Retinal pigment epithelial cell (primary cell): ENCODE results near the gene PEX13.
"Not testable (repeated sequence)": the region's sequence is repeated elsewhere in the genome, so short reads cannot be mapped to it uniquely, and the experiment has no call there.

ENCODE experiments used
- DNase-seq: peaks from one replicate; pipeline ENCODE4 v3.0.0-alpha.2; 2010; ENCODE audit warnings: low read depth
- H3K4me3 ChIP-seq: 2 replicates; pipeline ENCODE4 v1.5.1; 2011; ENCODE audit warnings: mild to moderate bottlenecking, low read length, control low read depth, moderate library complexity
- TF ChIP-seq, protein P1 (sequence below): conservative IDR thresholded peaks from 2 replicates; pipeline ENCODE4 v1.5.1; 2011; ENCODE audit warnings: low read depth, low read length, control low read depth, inconsistent platforms

Gene PEX13

GRCh38 chr2:60977562-60977895 lies 40.0 kb upstream of the PEX13 start:
- no peak for DNase-seq
- H3K4me3 ChIP-seq = no peak overlapping the region
- TF ChIP-seq, protein P1, sequence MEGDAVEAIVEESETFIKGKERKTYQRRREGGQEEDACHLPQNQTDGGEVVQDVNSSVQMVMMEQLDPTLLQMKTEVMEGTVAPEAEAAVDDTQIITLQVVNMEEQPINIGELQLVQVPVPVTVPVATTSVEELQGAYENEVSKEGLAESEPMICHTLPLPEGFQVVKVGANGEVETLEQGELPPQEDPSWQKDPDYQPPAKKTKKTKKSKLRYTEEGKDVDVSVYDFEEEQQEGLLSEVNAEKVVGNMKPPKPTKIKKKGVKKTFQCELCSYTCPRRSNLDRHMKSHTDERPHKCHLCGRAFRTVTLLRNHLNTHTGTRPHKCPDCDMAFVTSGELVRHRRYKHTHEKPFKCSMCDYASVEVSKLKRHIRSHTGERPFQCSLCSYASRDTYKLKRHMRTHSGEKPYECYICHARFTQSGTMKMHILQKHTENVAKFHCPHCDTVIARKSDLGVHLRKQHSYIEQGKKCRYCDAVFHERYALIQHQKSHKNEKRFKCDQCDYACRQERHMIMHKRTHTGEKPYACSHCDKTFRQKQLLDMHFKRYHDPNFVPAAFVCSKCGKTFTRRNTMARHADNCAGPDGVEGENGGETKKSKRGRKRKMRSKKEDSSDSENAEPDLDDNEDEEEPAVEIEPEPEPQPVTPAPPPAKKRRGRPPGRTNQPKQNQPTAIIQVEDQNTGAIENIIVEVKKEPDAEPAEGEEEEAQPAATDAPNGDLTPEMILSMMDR = no peak

DNA sequence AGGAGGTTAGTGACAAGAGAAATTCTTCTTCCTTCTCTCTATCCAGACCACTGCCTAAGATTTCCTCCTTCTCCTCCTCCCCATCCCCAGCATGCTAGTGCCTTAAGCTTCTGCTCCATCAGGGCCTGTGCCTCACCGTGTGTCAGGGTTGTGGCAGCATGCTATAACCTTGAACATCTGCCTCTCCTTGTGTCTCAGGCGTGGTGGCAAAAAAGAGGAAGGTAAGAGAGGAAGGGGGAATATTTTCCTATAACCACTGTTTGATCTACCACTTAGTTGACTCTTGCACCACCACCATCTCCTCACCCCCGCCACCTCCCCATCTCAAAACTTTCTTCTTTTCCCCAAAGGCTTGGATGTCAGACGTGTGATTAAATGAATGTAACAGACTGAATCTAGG lies 38.3 kb upstream of the PEX13 start:
- TF ChIP-seq, protein P1 = no peak
- no peak overlapping the region for H3K4me3 ChIP-seq
- DNase-seq = no peak

- TF ChIP-seq, protein P1 = no peak
- H3K4me3 ChIP-seq = no peak overlapping the region
- DNase-seq = no peak
Observed at GRCh38 chr2:60980071-60980815, 37.3 kb upstream of the PEX13 start.

DNA sequence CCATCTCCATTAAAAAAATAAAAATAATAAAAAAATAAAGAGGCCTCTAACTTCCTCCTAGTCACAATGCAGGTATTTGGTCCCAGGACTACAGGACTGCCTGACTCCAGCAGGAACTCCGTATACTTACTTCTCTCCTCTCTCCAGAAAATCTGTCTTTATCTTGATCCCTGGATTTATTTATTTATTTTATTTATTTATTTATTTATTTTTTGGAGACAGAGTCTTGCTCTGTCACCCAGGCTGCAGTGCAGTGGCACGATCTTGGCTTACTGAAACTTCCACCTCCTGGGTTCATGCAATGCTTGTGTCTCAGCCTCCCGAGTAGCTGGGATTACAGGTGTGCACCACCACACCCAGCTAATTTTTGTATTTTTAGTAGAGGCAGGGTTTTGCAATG lies 35.5 kb upstream of the PEX13 start:
- DNase-seq, H3K4me3 ChIP-seq: not testable (repeated sequence)

DNA sequence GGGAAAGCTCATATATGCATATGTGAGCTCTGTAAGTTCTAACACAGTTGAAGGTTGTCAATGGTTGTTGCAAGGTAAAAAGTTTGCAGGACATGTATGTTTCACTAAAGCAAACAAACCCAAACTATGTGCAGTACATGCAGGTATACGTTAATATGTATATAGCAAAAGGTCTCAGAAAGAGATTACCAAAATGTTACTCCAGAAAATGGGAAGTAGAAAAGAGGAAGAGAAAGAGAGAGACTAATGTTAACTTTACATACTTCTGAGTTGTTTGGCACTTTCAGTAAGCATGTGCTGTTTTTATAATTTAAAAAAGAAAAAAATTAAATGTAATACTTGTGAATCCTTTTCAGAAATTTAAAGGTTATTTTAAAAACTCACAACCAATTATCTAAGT lies 32.8 kb upstream of the PEX13 start:
- DNase-seq = no peak
- TF ChIP-seq, protein P1 = no peak
- no peak overlapping the region for H3K4me3 ChIP-seq

DNA sequence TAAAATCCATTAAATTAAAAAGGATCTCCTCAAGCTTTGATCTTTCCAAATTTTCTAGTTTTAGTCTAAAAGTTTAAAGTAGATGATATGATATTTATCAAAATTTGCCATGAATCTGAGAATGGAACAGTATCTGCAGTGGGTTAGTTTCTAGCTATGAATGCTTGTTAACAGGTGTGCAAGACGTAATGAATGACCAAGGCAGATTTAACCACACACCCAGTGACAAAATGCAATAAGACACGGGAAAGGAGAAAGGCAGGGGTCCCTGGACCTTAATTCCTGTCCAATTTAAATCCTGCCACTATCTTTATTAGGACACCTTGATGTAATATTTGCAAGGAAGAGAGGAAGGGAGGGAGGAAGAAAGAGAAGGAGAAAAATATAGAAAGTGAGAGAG lies 30.5 kb upstream of the PEX13 start:
- DNase-seq = no peak
- TF ChIP-seq, protein P1 = no peak
- H3K4me3 ChIP-seq = no peak overlapping the region

- not testable (repeated sequence) for H3K4me3 ChIP-seq, DNase-seq
Observed at GRCh38 chr2:60987656-60988055, 29.9 kb upstream of the PEX13 start.

DNA sequence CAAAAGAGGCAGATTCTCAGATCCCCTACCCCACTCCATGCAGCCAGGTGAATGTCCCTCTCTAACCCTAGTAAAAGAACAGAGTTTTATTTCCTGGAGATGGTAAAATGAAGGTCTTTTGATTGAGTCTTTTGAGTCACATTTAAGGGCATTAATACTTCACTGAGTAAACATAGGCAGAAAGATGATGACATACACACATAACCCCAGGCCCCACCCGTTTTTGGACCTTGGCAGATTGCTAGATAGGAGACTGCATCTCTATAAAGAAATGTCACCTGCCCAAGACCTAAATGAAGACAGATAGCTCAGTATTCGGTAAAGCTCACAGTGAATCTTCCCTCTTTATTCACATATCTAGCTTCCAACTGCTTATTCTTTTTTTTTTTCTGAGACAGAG lies 28.3 kb upstream of the PEX13 start:
- H3K4me3 ChIP-seq = no peak overlapping the region
- DNase-seq = no peak
- TF ChIP-seq, protein P1 = no peak
